ENCODE results near the gene MYOG.

Gene MYOG

DNA sequence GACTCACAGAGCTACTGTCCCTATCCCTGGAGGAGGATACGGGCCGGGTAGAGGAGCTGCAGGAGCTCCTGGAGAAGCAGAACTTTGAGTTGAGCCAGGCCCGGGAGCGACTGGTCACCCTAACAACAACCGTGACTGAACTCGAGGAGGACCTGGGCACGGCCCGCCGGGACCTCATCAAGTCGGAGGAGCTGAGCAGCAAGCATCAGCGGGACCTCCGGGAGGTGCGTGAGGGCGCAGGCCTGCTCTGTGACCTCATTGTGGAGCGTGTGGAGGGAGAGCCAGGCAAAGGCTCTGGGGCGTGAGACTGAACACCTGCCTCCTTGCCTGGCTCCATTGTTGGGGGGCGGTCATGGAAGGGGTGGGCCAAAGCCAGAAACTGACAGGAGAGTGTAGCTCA lies 40.5 kb downstream of the MYOG start:
- no peak overlapping the region for H3K4me3 ChIP-seq (replicated peaks; ENCODE audit: low read depth, low read length)
- DNase-seq (ENCODE audit: extremely low read depth, low read depth), result no peak
- TF ChIP-seq, protein P1, sequence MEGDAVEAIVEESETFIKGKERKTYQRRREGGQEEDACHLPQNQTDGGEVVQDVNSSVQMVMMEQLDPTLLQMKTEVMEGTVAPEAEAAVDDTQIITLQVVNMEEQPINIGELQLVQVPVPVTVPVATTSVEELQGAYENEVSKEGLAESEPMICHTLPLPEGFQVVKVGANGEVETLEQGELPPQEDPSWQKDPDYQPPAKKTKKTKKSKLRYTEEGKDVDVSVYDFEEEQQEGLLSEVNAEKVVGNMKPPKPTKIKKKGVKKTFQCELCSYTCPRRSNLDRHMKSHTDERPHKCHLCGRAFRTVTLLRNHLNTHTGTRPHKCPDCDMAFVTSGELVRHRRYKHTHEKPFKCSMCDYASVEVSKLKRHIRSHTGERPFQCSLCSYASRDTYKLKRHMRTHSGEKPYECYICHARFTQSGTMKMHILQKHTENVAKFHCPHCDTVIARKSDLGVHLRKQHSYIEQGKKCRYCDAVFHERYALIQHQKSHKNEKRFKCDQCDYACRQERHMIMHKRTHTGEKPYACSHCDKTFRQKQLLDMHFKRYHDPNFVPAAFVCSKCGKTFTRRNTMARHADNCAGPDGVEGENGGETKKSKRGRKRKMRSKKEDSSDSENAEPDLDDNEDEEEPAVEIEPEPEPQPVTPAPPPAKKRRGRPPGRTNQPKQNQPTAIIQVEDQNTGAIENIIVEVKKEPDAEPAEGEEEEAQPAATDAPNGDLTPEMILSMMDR (IDR thresholded peaks at IDR 0.05; ENCODE audit: low read depth, low read length, missing control alignments), result no peak

DNA sequence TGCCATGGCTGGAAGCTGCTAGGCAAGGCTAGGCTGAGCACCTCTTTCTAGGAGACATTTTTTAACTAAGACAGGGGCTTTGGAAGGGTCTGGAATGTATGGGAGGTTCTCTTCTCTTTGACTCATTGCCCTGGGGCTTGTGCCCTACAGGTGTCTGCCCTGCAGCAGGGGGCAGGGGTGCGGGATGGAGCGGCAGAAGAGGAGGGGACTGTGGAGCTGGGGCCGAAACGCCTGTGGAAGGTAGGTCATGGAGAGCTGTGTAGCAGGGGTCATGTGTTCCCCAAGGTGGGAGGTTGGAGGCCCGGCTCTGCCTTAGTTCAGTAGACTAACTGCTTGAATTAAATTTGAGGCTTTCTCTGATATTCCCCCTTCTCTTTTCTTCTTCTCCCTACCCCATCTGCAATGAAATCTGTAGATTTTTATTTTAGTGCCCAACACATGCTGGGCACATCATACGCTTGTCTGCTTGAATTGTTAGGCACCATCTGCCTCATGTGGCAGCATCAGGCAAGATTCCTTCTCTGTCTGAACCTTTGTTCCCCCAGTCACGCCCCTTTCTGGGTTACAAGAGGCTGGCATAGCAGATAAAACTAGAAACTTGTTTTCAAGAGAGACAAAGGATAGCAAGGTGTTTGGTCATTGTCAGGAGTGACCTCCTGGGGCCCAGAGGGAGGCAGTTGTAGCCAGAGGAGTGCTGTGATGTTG lies 41.1 kb downstream of the MYOG start:
- H3K4me3 ChIP-seq (replicated peaks; ENCODE audit: low read depth, low read length), result no peak overlapping the region
- TF ChIP-seq, protein P1 (IDR thresholded peaks at IDR 0.05; ENCODE audit: low read depth, low read length, missing control alignments), result no peak
- DNase-seq (ENCODE audit: extremely low read depth, low read depth), result no peak

DNA sequence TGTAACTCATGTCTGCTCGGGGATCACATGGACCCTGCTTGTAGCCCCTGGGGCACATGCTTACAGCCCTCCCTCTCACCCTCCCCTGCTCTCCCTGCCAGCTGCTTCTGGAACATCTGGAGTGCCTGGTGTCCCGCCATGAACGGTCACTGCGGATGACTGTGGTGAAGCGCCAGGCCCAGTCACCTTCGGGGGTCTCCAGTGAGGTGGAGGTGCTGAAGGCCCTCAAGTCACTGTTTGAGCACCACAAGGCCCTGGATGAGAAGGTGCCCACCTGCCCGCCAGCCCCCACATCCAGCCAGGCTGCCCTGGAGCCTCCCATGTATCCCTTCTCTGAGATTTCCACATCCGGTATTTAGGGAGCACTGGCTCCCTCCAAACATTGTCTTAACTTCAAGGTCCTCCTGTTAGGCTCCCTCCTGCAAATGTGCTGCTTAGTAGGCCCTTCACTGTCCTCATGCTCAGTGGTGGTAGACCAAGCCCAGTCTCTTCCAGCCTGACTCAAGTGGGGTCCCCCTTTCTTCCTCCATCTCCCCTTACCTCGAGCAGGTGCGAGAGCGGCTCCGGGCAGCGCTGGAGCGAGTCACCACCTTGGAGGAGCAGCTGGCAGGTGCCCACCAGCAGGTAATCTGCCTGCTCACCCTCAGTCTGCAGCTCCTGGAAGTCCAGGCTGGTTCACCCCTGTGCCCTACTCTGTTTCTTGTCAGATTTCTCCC lies 41.8 kb downstream of the MYOG start:
- TF ChIP-seq, protein P1 (IDR thresholded peaks at IDR 0.05; ENCODE audit: low read depth, low read length, missing control alignments), result no peak
- no peak for DNase-seq (ENCODE audit: extremely low read depth, low read depth)

DNA sequence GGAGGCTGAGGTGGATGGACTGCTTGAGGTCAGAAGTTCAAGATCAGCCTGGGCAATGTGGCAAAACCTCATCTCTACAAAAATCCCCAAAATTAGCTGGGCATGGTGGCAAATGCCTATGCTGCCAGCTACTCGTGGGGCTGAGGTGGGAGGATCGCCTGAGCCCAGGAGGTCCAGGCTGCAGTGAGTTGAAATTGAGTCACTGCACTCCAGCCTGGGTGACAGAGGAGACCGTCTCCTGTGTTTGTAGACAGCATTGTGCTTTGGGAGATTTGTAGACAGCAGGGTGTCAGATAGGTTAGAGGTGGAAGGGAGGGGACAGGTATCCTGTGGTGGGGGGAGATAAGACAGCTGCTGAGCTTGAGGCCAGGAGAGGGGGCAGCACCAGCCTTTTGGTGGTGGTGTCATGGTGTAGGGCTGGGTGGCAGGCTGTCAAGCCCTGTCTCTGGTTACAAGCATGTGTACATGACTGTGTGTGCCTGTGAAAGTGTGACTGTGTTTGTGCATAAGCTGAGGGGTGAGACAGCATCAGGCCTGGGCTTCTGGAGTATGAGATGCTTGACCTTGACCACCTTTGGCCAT lies 44.4 kb downstream of the MYOG start:
- no peak overlapping the region for H3K4me3 ChIP-seq (replicated peaks; ENCODE audit: low read depth, low read length)
- TF ChIP-seq, protein P1 (IDR thresholded peaks at IDR 0.05; ENCODE audit: low read depth, low read length, missing control alignments), result no peak
- no peak for DNase-seq (ENCODE audit: extremely low read depth, low read depth)

More for the DNA sequence above, 41.8 kb downstream of the MYOG start:
- H3K4me3 ChIP-seq (replicated peaks; ENCODE audit: low read depth, low read length), result no peak overlapping the region

DNA sequence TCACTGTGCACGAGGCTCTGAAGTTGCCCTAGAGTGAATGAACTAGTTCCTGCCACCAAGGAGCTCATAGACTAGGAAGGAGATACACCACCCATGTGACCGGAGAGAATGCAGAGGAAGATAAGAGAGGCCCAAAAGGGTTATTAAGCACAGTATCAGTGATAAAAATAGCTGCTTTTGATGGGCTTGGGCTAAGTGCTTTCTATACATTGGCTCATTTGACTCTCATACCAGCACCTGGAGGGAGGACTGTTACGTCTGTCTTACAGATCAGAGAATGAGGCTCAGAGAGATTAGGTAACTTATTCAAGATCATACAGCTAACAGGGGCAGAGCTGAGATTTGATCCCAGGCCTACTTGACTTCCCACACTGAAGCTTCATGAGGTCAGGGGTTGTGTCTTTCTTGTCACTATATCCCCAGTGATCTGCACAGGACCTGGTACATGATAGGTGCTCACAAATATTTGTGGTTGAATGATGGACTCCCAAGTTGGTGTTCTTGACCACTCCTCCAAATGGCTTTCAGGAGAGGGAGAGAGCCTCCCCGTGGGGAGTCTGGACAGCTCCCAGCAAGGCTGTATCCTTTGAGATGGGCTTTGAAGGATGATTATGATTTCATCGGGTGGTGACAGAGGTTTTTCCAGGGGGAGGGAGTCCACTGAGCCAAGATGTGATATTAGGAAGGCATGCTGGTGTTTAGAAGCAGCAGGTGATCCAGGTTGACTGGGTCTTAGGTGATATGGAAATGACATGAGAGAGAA lies 45.1 kb downstream of the MYOG start:
- no peak overlapping the region for H3K4me3 ChIP-seq (replicated peaks; ENCODE audit: low read depth, low read length)
- TF ChIP-seq, protein P1 (IDR thresholded peaks at IDR 0.05; ENCODE audit: low read depth, low read length, missing control alignments), result no peak
- no peak for DNase-seq (ENCODE audit: extremely low read depth, low read depth)

DNA sequence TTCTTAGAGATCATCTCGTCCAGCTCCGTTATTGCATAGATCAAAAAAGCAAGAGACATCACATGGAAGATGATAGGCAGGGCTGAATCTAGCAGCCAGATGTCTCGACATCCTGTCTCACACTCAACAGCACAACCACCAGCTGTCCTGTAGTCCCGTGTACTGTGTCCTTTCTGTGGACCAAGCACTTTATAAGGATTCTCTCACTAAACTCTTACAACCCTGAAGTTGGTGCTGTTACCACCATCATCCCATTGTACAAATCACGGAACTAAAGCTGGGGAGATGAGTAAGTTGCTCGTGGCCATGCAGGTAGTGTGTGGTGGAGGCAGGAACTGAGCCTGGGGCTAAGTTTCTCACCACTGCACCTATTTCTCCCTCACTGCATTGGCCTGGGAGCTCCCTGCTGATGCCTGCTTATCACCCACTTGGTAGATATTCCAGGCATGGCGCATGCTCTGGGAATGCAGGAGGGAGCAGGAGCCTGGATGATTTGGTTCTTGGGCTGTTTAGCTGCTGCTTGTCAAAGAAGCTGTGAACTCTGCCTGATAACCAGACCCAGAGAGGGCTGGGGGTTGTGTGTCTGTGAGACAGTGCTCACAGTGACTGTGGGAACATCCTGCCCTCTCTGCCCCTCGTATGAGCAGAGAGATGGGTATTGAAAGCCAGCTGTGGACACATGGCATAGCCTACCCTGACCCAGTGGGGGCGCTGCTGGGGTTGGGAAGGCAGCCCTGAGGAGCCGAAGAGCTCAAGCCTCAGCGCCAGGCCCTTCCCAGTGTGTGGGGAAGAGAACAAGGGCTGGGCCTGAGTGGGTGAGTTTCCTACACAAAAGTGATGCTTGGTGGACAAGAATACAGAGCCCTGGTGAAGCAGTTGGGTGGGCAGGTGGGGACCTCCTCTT lies 46.0 kb downstream of the MYOG start:
- no peak for DNase-seq (ENCODE audit: extremely low read depth, low read depth)
- no peak overlapping the region for H3K4me3 ChIP-seq (replicated peaks; ENCODE audit: low read depth, low read length)
- TF ChIP-seq, protein P1 (IDR thresholded peaks at IDR 0.05; ENCODE audit: low read depth, low read length, missing control alignments), result peak; percentile 53

Data from HFF-Myc (cell line).